PC-9 (cell line): ENCODE data around the gene SIK3.

ENCODE experiments used
- EZH2 ChIP-seq: fragments of 200-600 bp; sonication (generic); IDR thresholded peaks from 2 replicates; pipeline ENCODE4 v1.8.0; 2017; ENCODE audit warnings: antibody characterized with exemption, low read depth
- TF ChIP-seq, protein P1 (sequence below): fragments of 200-600 bp; sonication (generic); conservative IDR thresholded peaks from 2 replicates; pipeline ENCODE4 v1.6.1; 2017; ENCODE audit warnings: mixed run types, antibody characterized with exemption, mild to moderate bottlenecking, moderate library complexity

DNA sequence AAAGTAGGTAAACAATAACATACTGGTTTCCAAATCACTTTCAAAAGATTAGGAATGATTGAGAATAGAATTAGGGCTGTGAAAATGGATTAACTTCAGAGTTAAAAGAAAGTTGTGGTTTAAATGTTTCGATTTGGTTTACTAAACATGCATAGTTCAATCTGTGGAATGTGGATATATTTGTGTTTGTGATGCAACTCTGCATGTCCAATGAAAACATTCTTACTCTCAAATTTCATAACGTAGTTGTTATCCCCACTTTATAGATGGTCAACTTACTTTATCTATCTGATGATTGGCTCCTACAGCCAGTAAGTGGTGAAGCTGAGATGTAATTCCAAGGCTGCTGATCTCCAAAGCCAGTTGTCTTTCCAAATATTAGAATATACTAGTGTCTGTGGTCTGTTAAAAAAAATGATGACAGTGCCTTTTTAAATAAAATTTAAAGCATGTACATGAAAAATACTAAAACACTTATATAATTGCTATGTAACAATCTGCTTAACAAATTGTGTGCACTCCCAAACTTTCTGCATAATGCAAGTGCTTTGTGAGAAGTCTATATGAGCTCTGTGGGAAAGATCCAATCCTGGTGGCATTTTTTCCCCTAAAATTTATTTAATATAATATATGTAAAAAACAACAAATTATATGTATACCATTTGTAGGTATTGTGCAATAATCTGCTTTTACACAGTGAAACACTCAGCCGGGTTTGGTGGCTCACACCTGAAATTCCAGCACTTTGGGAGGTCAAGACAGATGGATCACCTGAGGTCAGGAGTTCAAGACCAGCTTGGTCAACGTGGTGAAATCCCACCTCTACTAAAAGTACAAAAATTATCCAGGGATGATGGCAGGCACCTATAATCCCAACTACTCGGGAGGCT is 9.7 kb upstream of the SIK3 start:
- TF ChIP-seq, protein P1, sequence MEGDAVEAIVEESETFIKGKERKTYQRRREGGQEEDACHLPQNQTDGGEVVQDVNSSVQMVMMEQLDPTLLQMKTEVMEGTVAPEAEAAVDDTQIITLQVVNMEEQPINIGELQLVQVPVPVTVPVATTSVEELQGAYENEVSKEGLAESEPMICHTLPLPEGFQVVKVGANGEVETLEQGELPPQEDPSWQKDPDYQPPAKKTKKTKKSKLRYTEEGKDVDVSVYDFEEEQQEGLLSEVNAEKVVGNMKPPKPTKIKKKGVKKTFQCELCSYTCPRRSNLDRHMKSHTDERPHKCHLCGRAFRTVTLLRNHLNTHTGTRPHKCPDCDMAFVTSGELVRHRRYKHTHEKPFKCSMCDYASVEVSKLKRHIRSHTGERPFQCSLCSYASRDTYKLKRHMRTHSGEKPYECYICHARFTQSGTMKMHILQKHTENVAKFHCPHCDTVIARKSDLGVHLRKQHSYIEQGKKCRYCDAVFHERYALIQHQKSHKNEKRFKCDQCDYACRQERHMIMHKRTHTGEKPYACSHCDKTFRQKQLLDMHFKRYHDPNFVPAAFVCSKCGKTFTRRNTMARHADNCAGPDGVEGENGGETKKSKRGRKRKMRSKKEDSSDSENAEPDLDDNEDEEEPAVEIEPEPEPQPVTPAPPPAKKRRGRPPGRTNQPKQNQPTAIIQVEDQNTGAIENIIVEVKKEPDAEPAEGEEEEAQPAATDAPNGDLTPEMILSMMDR, result no peak
- no peak for TF ChIP-seq EZH2
